K562 treated with DMSO at 1 percent for 12 hours (cell line): ENCODE data around the gene LMAN1. TPM values are rescaled to one million over a fixed set of nuclear protein-coding genes. Genes with fewer than 3 reads are reported as not detected.

Source experiments
- total RNA-seq: library from RNA; unstranded; fragments of 300-600 nt; gene quantifications from 2 replicates; pipeline ENCODE4 v1.2.3, GENCODE V29; 2022; ENCODE audit not compliant: insufficient read depth

The LMAN1 gene, protein sequence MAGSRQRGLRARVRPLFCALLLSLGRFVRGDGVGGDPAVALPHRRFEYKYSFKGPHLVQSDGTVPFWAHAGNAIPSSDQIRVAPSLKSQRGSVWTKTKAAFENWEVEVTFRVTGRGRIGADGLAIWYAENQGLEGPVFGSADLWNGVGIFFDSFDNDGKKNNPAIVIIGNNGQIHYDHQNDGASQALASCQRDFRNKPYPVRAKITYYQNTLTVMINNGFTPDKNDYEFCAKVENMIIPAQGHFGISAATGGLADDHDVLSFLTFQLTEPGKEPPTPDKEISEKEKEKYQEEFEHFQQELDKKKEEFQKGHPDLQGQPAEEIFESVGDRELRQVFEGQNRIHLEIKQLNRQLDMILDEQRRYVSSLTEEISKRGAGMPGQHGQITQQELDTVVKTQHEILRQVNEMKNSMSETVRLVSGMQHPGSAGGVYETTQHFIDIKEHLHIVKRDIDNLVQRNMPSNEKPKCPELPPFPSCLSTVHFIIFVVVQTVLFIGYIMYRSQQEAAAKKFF
- total RNA-seq = 11.3 and 40.9 TPM in 2 replicates

DNA sequence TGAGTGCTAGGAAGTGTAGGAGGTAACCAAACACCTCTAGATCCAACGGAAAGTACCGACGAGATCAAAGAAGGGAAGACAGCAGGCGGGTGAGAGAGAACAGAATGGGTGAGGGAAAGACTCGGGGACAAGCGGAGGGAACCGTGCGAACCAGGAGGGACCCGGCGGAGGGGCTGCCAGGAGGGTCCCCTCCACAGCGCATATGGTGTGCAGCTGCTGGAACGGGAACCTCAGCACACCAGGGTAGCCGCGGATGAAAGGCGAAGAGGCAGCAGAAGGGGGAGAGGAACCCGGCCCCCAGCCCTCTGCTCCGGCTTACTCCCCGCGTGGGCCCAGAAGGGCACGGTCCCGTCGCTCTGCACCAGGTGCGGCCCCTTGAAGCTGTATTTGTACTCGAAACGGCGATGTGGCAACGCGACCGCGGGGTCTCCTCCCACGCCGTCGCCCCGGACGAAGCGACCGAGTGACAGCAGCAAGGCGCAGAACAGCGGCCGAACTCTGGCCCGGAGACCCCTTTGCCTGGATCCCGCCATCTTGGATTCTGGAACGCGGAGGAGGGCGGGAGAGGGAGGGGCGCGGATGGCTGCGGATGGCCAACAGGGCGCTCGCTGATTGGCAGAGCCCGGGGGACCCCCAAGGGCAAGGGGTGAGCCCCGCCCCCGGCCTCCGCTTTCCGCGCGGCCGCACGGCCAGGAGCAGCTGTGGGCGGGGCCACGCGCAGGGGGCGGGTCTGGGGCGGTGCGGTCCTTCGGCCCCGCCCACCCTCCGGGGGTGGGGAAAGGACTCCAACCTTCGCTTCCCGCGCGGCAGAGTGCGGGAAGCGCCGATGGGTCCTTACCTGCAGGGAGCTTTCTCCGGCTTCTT is at the start of gene LMAN1:
LMAN1 (minus strand) TSS at position 554 of the 864 bp plus-strand sequence; CDS start at position 533, 21 bp downstream.

DNA sequence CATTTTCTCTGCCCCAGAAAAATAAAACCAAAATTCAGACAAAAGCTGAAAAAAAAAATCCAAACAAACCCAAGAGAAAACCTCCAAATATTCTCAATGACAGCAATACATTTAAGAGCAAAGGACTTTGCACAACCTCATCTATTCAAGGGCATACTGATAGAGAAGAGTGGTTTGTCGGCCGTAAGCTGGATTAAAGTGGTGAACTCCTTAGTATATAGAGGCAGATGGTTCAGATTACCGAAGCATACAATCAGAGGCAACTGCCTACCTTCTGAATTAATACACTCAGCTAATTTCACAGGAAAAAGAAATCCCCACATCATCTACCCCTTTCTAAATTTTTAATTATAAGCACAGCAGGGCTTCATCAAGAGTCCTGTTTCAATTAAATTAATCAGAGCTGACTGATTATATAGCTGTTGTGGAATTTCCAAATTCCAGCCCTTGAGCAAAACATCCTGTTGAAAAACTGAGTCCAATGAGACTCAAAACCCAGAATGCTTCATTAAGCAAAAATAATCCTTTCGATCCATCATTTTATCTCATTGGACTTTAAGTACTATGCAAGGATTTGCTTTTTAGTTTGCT is 40.5 kb downstream of the LMAN1 start, which contains the start of gene CPLX4:
CPLX4 (minus strand) TSS at position 190 of the 591 bp plus-strand sequence; CDS start at position 3, 187 bp downstream.

Other genes with a start within 250 kb of the LMAN1 start
- 18.9 and 24.5 TPM in 2 replicates for gene SEC11C, start 219.4 kb downstream of the LMAN1 start, total RNA-seq
- gene GRP, start 139.1 kb downstream of the LMAN1 start, total RNA-seq = not detected in 2 replicates
- gene RAX, start 85.8 kb downstream of the LMAN1 start, total RNA-seq = 0.27 TPM in 1 of 2 replicates, not detected in the other
- gene CPLX4, start 40.6 kb downstream of the LMAN1 start, total RNA-seq = not detected in 2 replicates